ENCODE data around the gene DNAJC16. TPM values are rescaled to one million over a fixed set of nuclear protein-coding genes. Genes with fewer than 3 reads are reported as not detected.

Gene DNAJC16
- total RNA-seq, 1 experiment from 2014 or later = 15.1 TPM

DNA sequence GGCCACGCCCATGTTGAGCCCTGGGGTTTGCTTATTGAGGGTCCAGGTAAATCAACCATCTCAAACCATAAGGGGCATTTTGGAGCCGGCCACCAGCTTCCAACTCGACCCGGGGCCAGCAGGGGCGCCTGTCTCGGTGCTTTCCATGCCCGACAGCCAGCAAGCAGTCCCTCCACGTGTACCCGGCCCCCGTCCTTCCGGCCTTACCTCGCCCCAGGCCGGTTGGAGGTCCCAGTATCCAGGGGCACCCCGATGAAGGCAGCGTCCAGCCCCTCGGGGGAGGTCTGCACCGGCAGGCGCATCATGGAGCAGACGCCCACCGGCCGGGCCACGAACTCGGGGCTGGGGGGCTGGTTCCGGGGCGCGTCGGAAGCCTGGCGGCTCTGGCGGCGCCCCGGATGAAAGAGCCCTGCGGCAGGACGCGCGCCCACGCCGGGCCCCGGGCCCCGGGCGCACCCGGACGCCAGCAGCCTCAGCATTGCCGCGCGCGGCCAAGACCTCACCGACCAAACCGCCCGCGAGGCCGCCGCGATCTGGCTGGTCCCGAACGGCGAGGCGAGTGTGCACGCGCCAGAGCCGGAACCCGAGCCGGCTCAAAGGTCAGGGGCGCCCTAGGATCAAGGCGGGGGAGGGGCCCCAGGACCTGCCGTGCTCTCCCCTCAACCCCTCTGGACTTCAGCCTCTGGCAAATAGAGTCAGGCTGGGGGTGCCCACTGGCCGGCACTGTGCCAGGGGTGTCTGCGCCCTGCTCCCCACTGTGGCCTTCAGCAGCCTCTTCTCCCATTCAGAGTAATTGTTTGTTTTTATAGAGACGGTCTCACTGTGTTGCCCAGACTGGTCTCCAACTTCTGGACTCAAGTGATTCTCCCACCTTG is 58.1 kb downstream of the DNAJC16 start, which contains the start of gene AGMAT:
Gene AGMAT (minus strand): TSS at position 563 of the 875 bp plus-strand sequence. CDS start 84 bp downstream, at position 479.
- TF ChIP-seq, protein P1, sequence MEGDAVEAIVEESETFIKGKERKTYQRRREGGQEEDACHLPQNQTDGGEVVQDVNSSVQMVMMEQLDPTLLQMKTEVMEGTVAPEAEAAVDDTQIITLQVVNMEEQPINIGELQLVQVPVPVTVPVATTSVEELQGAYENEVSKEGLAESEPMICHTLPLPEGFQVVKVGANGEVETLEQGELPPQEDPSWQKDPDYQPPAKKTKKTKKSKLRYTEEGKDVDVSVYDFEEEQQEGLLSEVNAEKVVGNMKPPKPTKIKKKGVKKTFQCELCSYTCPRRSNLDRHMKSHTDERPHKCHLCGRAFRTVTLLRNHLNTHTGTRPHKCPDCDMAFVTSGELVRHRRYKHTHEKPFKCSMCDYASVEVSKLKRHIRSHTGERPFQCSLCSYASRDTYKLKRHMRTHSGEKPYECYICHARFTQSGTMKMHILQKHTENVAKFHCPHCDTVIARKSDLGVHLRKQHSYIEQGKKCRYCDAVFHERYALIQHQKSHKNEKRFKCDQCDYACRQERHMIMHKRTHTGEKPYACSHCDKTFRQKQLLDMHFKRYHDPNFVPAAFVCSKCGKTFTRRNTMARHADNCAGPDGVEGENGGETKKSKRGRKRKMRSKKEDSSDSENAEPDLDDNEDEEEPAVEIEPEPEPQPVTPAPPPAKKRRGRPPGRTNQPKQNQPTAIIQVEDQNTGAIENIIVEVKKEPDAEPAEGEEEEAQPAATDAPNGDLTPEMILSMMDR (IDR thresholded peaks at IDR 0.05; ENCODE audit: insufficient read depth in 1 of 2, low read depth in 1 of 2, low read length in 1 of 2, severe bottlenecking in 1 of 2, unreplicated experiment in 1 of 2) = peak; percentile 43 to 57
- Mint-ChIP-seq H3K27me3 (ENCODE audit: insufficient read depth, unreplicated experiment) (no peaks in the 10 kb centered on the region), H3K27ac (ENCODE audit: unreplicated experiment) (peak within 1 kb of the TSS; percentile 61), H3K36me3 (ENCODE audit: insufficient read depth, unreplicated experiment) (peaks cover 30% of the 10 kb centered on the region), H3K9me3 (ENCODE audit: unreplicated experiment) (no peaks in the 10 kb centered on the region), H3K4me3 (ENCODE audit: unreplicated experiment) (peak within 1 kb of the TSS; percentile 76), H3K4me1 (ENCODE audit: low read depth, unreplicated experiment) (no peaks in the 10 kb centered on the region)
- TSS peak; percentile 56 for BruUV-seq (replicated peaks)
- Histone ChIP-seq H3K9me3 (no peaks in the 10 kb centered on the region), H3K36me3 (ENCODE audit: control insufficient read depth, insufficient read depth, low read length) (no peaks in the 10 kb centered on the region), H3K4me1 (peaks cover 6% of the 10 kb centered on the region; the same call in 1 of the 2 replicates), H3K27me3 (replicated peaks; ENCODE audit: control insufficient read depth, insufficient read depth, low read length) (no peaks in the 10 kb centered on the region), H3K4me3 (ENCODE audit: low read depth, low read length) (peak within 1 kb of the TSS; percentile 91)
- intact Hi-C loops (cut with micrococcal nuclease; ENCODE audit: unreplicated experiment) = loop anchor here (2.0 kb wide), 1 partner anchor 32 kb away; the partner anchor contains the start of gene DDI2
- peak; percentile 77 to 81 for DNase-seq
- POLR2A ChIA-PET = interaction anchor here (0.6 to 1.0 kb wide), 2 partner anchors 18 to 26 kb away, joined by 4 to 7 read pairs; no protein-coding TSS in a partner anchor
- CTCF ChIA-PET = no interaction called here

DNA sequence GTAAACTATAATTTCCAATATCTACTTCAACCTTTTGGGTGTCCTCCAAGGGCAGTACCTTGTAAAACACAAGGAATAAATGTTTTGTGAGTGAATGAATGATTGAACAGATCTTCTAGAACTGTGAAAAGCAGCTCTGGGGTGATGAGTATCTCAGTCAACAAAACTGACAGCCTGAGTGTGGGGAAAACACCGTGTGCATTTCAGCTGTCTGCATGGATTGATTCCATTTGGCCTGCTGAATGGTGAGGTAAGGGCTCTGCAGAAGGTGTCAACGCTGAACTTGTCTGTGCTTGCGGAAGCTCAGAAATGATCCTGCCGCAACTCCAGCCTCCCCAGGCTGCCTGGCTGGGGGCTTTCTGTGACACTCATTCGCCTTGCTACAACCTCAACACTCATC is 65.6 kb downstream of the DNAJC16 start:
- no peaks in the 10 kb centered on the region for H3K27me3 ChIP-seq (replicated peaks; ENCODE audit: control insufficient read depth, insufficient read depth, low read length)
- H3K9me3 Mint-ChIP-seq (ENCODE audit: unreplicated experiment) = no peaks in the 10 kb centered on the region
- no peaks in the 10 kb centered on the region for H3K9me3 ChIP-seq
- ChIA-PET CTCF (no interaction called here), POLR2A (no interaction called here)
- H3K36me3 Mint-ChIP-seq (ENCODE audit: insufficient read depth, unreplicated experiment) = no peaks in the 10 kb centered on the region
- TF ChIP-seq, protein P1 (IDR thresholded peaks at IDR 0.05; ENCODE audit: insufficient read depth in 1 of 2, low read depth in 1 of 2, low read length in 1 of 2, severe bottlenecking in 1 of 2, unreplicated experiment in 1 of 2) = no peak
- no peak overlapping the region for H3K4me3 Mint-ChIP-seq (ENCODE audit: unreplicated experiment)
- no peaks in the 10 kb centered on the region for H3K4me1 Mint-ChIP-seq (ENCODE audit: low read depth, unreplicated experiment)
- H3K27me3 Mint-ChIP-seq (ENCODE audit: insufficient read depth, unreplicated experiment) = no peaks in the 10 kb centered on the region
- H3K27ac Mint-ChIP-seq (ENCODE audit: unreplicated experiment) = no peak overlapping the region
- H3K4me3 ChIP-seq (ENCODE audit: low read depth, low read length) = no peak overlapping the region
- no peak for DNase-seq
- no TSS peak for BruUV-seq (replicated peaks)
- H3K36me3 ChIP-seq (ENCODE audit: control insufficient read depth, insufficient read depth, low read length) = no peaks in the 10 kb centered on the region
- intact Hi-C loops (cut with micrococcal nuclease; ENCODE audit: unreplicated experiment) = no loop called here
- H3K4me1 ChIP-seq = no peaks in the 10 kb centered on the region

DNA sequence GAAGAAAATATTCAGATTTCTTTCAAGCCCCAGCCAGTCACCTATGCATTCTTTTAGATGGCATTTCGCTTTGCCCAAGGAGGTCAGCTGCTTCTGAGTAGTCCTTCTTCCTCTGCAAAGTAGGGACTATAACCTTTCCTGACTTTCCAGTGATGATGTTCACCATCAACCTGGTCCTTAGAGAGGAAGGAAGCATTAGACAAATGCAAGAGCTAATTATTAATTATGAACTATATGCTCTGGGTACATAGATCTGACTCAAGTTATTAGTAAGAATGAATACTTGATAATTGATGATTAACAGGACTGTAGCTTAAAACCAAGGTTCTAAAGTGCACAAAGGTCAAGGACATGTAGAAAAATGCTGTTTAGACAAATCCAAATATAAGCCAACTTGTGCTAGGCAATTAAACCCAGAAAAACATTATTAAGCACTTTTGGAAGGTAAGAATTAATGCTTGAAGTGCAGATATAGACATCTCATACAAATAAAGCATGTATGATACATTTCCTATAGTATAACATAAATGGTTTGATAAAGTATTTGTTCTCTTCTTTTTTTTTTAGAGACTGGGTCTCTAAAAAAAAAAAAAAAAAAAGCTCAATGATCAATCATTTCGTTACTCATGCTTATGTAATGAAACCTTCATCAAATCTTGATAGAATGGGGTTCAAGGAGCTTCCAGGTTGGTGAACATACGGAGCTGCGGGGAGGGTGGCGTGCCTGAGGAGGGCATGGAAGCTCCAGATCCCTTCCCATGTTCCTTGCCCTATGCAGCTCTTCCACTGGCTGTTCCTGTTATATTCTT is 69.4 kb downstream of the DNAJC16 start:
- TF ChIP-seq, protein P1 (IDR thresholded peaks at IDR 0.05; ENCODE audit: insufficient read depth in 1 of 2, low read depth in 1 of 2, low read length in 1 of 2, severe bottlenecking in 1 of 2, unreplicated experiment in 1 of 2) = no peak
- Histone ChIP-seq H3K27me3 (replicated peaks; ENCODE audit: control insufficient read depth, insufficient read depth, low read length) (no peaks in the 10 kb centered on the region), H3K4me1 (no peaks in the 10 kb centered on the region), H3K36me3 (ENCODE audit: control insufficient read depth, insufficient read depth, low read length) (no peaks in the 10 kb centered on the region), H3K9me3 (no peaks in the 10 kb centered on the region), H3K4me3 (ENCODE audit: low read depth, low read length) (no peak overlapping the region)
- H3K4me1 Mint-ChIP-seq (ENCODE audit: low read depth, unreplicated experiment) = no peaks in the 10 kb centered on the region
- no TSS peak for BruUV-seq (replicated peaks)
- ChIA-PET POLR2A (interaction anchor here (0.6 kb wide), 1 partner anchor 23 kb away, joined by 3 read pairs; no protein-coding TSS in a partner anchor), CTCF (interaction anchor here (0.6 to 0.7 kb wide), 4 partner anchors 9 to 219 kb away, joined by 3 to 5 read pairs (median 4); no protein-coding TSS in a partner anchor)
- no peaks in the 10 kb centered on the region for H3K9me3 Mint-ChIP-seq (ENCODE audit: unreplicated experiment)
- H3K27ac Mint-ChIP-seq (ENCODE audit: unreplicated experiment) = no peak overlapping the region
- no peaks in the 10 kb centered on the region for H3K36me3 Mint-ChIP-seq (ENCODE audit: insufficient read depth, unreplicated experiment)
- intact Hi-C loops (cut with micrococcal nuclease; ENCODE audit: unreplicated experiment) = loop anchor here (2.0 kb wide), 1 partner anchor 145 kb away; no protein-coding TSS in a partner anchor
- no peak overlapping the region for H3K4me3 Mint-ChIP-seq (ENCODE audit: unreplicated experiment)
- no peaks in the 10 kb centered on the region for H3K27me3 Mint-ChIP-seq (ENCODE audit: insufficient read depth, unreplicated experiment)
- DNase-seq = no peak

Measured in Caco-2 (cell line).